KBM-7 (cell line): ENCODE measurements around the gene SLCO4A1.

Source experiments
- DNase-seq: peaks from one replicate; pipeline ENCODE4 v3.0.0-alpha.2; 2015
- in situ Hi-C: fragments of 300-500 bp; cut with MboI; formaldehyde crosslinking; loops from 2 replicates; pipeline ENCODE4 v1.14.3; 2020; ENCODE audit warnings: low sequenced_read_pairs, low pct_unique_long_range_greater_than_20kb, mixed read lengths

Gene SLCO4A1

GRCh38 chr20:62691487-62691886 is 49.2 kb downstream of the SLCO4A1 start:
- no peak for DNase-seq
- in situ Hi-C loops, result no loop called here

GRCh38 chr20:62692176-62692575 is 49.9 kb downstream of the SLCO4A1 start:
- DNase-seq, result no peak
- in situ Hi-C loops, result no loop called here

- in situ Hi-C loops, result no loop called here
- DNase-seq, result no peak
Measured at GRCh38 chr20:62692801-62693523, 50.7 kb downstream of the SLCO4A1 start.

- in situ Hi-C loops, result no loop called here
- no peak for DNase-seq
Measured at GRCh38 chr20:62693524-62693922, 51.2 kb downstream of the SLCO4A1 start.

GRCh38 chr20:62694106-62694505 is 51.8 kb downstream of the SLCO4A1 start:
- DNase-seq, result no peak
- in situ Hi-C loops, result no loop called here

- in situ Hi-C loops, result no loop called here
- DNase-seq, result no peak
Measured at GRCh38 chr20:62694868-62695267, 52.6 kb downstream of the SLCO4A1 start.

- in situ Hi-C loops, result no loop called here
- DNase-seq, result no peak
Measured at GRCh38 chr20:62695448-62696414, 53.4 kb downstream of the SLCO4A1 start.

GRCh38 chr20:62696434-62696957 is 54.2 kb downstream of the SLCO4A1 start:
- DNase-seq, result no peak
- in situ Hi-C loops, result no loop called here

GRCh38 chr20:62696989-62697388 is 54.7 kb downstream of the SLCO4A1 start:
- DNase-seq, result no peak
- in situ Hi-C loops, result no loop called here

GRCh38 chr20:62697468-62697912 is 55.2 kb downstream of the SLCO4A1 start:
- no peak for DNase-seq
- in situ Hi-C loops, result no loop called here

- in situ Hi-C loops, result no loop called here
- no peak for DNase-seq
Measured at GRCh38 chr20:62698231-62698630, 55.9 kb downstream of the SLCO4A1 start.

- in situ Hi-C loops, result no loop called here
- no peak for DNase-seq
Measured at GRCh38 chr20:62699296-62699695, 57.0 kb downstream of the SLCO4A1 start.

- in situ Hi-C loops, result no loop called here
- no peak for DNase-seq
Measured at GRCh38 chr20:62699741-62700140, 57.4 kb downstream of the SLCO4A1 start.

- DNase-seq, result no peak
- in situ Hi-C loops, result no loop called here
Measured at GRCh38 chr20:62700261-62700930, 58.1 kb downstream of the SLCO4A1 start.

- in situ Hi-C loops, result no loop called here
- no peak for DNase-seq
Measured at GRCh38 chr20:62701161-62702012, 59.1 kb downstream of the SLCO4A1 start.

- in situ Hi-C loops, result no loop called here
Measured at GRCh38 chr20:62702013-62702300, 59.7 kb downstream of the SLCO4A1 start.

GRCh38 chr20:62702895-62703852 is 60.9 kb downstream of the SLCO4A1 start:
- in situ Hi-C loops, result no loop called here
- DNase-seq, result peak; percentile 28

More at GRCh38 chr20:62702013-62702300, 59.7 kb downstream of the SLCO4A1 start:
- no peak for DNase-seq

- DNase-seq, result no peak
- in situ Hi-C loops, result no loop called here
Measured at GRCh38 chr20:62703853-62704228, 61.5 kb downstream of the SLCO4A1 start.
